ENCODE measurements around the gene PCP4. TPM values are rescaled to one million over a fixed set of nuclear protein-coding genes. Genes with fewer than 3 reads are reported as not detected.
A peak's percentile ranks its signal among the peaks of the same experiment; 100 is the strongest.

The PCP4 gene
- polyA plus RNA-seq, result not detected

- H3K4me1 Mint-ChIP-seq, result no peaks in the 10 kb centered on the region
- peaks cover 0 to 7% (median 0%) of the 10 kb centered on the region in 3 donors for H3K9me3 Mint-ChIP-seq
- no peaks in the 10 kb centered on the region for H3K27me3 Mint-ChIP-seq
- no peaks in the 10 kb centered on the region for H3K36me3 Mint-ChIP-seq
- no peak within 1 kb of the TSS for H3K4me3 Mint-ChIP-seq
- peak within 1 kb of the TSS in 1 of 3 donors; percentile 28 for H3K27ac Mint-ChIP-seq
Measured at GRCh38 chr21:39867198-39867650, at the start of gene PCP4. Gene PCP4, plus strand, starts transcription at chr21:39867438. Its CDS starts 64 bp downstream, at chr21:39867502.

DNA sequence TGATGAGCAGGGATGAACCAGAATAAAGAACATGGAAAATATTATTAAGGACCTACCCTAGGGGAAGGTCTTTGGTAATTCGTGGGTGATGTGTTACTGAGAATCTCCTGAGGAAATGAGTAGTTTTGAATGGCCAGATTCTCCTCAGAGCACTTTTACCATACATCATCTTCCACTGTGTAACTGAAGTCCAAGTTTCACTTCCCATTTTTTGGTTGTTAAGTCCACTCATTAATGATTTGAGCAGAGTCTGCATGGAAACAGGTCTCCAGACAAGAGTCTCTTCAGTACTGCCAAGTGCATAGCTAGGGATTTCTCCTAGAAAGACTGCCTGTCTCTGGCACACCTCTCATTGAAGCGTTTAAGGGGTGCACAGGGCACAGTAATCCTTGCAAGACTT, 48.7 kb upstream of the PCP4 start:
- Mint-ChIP-seq H3K27me3 (no peaks in the 10 kb centered on the region), H3K9me3 (peaks cover 2 to 10% (median 9%) of the 10 kb centered on the region in 3 donors), H3K36me3 (no peaks in the 10 kb centered on the region), H3K4me1 (no peaks in the 10 kb centered on the region), H3K27ac (no peak overlapping the region), H3K4me3 (no peak overlapping the region)

DNA sequence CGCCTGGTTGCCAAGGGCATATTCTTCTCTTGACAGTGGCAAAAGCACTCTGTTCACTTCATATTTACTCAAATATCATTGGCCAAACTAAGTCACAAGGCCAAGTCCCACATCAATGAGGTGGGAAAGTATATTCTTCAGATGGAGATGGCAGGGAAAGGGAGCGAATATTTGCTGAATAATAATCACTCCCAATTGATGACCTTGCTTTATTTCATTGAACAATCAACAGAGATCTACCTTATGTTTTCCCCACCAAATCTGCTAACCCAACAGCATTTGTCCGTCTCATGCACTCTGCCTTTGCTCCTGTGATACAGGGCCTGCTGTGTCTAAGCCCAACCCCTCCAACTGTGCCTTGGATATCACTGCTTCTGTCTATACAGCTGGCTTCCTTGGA, 45.2 kb upstream of the PCP4 start:
- no peaks in the 10 kb centered on the region for H3K36me3 Mint-ChIP-seq
- no peaks in the 10 kb centered on the region for H3K27me3 Mint-ChIP-seq
- no peak overlapping the region for H3K27ac Mint-ChIP-seq

GRCh38 chr21:39825250-39825649, 42.0 kb upstream of the PCP4 start:
- Mint-ChIP-seq H3K27ac (no peak overlapping the region), H3K4me3 (no peak overlapping the region), H3K9me3 (peaks cover 1 to 30% (median 4%) of the 10 kb centered on the region in 3 donors), H3K4me1 (no peaks in the 10 kb centered on the region), H3K27me3 (no peaks in the 10 kb centered on the region), H3K36me3 (no peaks in the 10 kb centered on the region)

More for the DNA sequence above, 45.2 kb upstream of the PCP4 start:
- Mint-ChIP-seq H3K9me3 (peaks cover 0 to 21% (median 8%) of the 10 kb centered on the region in 3 donors), H3K4me1 (no peaks in the 10 kb centered on the region), H3K4me3 (no peak overlapping the region)

DNA sequence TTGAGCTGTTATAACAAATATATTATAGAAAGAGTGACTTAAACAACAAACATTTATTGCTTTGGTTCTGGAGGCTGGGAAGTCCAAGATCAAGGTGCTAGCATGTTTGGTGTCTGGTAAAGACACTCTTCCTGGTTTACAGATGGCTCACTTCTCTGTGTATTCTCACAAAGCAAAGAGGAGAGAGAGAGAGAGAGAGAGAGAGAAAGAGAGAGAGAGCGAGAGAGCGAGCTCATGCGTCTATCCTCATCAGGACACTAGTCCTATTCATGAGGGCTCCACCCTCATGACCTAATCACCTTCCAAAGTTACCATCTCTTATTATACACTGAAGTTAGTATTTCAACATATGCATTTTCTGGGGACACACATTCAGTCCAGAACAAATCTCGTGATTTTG, 32.7 kb upstream of the PCP4 start:
- Mint-ChIP-seq H3K4me3 (no peak overlapping the region), H3K4me1 (no peaks in the 10 kb centered on the region), H3K9me3 (peaks cover 2 to 4% (median 4%) of the 10 kb centered on the region in 3 donors), H3K27me3 (no peaks in the 10 kb centered on the region), H3K27ac (no peak overlapping the region), H3K36me3 (no peaks in the 10 kb centered on the region)

DNA sequence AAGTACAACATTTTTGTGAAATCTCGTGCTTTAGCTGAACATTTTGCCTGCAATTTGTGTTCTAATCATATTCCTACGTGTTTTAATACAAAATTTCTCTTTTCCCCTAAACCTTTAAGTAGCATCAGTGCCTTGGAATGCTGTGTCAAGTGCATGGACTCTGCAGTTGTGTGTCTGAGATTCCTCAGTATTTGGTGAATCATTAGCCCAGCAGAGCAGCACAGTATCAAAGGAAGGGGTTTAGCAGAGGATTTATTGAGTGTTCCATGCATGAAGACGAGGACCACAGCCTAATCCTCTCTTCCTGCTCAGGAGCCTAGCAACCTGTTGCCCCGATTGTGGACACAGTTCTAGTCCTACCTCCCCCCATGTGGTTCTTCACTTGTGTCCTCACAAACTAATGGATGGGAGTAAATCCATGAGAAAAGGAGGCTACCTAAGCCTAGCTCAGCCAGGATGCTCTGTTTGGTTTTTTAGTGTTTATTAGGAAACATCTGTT, 29.3 kb upstream of the PCP4 start:
- Mint-ChIP-seq H3K9me3 (peaks cover 2 to 8% (median 4%) of the 10 kb centered on the region in 3 donors), H3K27me3 (peaks cover 1% of the 10 kb centered on the region), H3K36me3 (no peaks in the 10 kb centered on the region), H3K4me3 (no peak overlapping the region), H3K27ac (no peak overlapping the region), H3K4me1 (no peaks in the 10 kb centered on the region)

DNA sequence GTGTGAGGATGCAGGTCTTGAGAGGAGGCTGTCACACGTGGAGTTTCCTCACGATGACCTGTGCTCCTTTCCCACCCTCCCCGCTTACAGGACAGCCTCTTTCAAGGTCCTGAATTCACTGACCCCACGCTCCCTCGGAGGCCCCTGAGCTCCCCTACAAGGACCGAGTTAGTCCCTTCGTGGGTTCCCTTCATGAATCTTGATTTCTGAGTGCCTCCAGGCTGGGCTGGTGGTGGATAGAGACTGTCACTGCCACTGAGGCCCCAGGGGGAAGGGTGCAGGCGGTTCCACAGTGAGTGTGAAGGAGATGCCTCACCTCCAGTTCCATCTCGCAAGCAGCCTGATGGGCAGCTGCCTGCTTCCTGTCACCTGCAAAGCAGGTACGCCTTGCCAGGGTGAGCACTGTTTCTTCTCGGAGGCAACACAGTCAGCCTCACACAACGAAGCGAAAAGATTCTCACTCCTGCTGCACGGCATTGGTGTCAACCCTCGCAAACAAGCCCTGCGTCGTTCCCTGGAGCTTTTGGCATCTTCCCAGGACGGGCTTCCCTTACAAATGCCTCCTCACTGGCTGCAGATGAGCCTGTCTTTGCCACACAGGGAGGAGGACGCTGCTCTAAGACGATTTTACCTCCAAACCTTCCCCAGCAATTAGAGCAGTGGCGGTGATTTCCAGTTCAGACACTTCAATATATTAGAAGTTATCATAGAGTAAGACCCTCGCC, 26.7 kb upstream of the PCP4 start:
- Mint-ChIP-seq H3K27ac (no peak overlapping the region), H3K9me3 (peaks cover 5 to 11% (median 6%) of the 10 kb centered on the region in 3 donors), H3K27me3 (peaks cover 1% of the 10 kb centered on the region), H3K36me3 (no peaks in the 10 kb centered on the region), H3K4me1 (no peaks in the 10 kb centered on the region), H3K4me3 (no peak overlapping the region)

GRCh38 chr21:39842741-39843459, 24.3 kb upstream of the PCP4 start:
- Mint-ChIP-seq H3K27ac (no peak overlapping the region), H3K4me1 (no peaks in the 10 kb centered on the region), H3K36me3 (no peaks in the 10 kb centered on the region), H3K9me3 (peaks cover 4 to 11% (median 8%) of the 10 kb centered on the region in 3 donors), H3K27me3 (peaks cover 1% of the 10 kb centered on the region), H3K4me3 (no peak overlapping the region)

DNA sequence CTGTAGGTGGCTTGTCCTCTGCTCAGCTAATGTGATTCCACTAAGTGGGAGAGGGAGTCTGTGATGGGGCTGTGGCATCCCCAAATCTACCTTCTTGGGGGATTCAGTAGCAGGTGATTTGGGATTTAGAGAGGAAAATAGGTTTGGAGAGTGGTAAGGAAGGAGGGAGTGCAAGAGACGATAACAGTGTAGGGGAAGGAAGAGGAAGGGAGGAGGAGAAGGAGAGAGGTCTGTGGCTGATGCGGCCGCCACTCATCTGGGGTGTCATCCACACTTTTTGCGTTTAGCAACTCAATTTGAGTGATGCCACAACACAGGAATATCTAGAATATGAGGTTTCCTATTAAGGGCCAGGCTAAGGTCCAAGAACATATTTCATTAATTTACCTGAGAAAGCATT, 23.8 kb upstream of the PCP4 start:
- H3K4me3 Mint-ChIP-seq, result no peak overlapping the region
- peaks cover 4 to 15% (median 8%) of the 10 kb centered on the region in 3 donors for H3K9me3 Mint-ChIP-seq
- no peaks in the 10 kb centered on the region for H3K4me1 Mint-ChIP-seq
- H3K27ac Mint-ChIP-seq, result no peak overlapping the region
- peaks cover 1% of the 10 kb centered on the region for H3K27me3 Mint-ChIP-seq
- no peaks in the 10 kb centered on the region for H3K36me3 Mint-ChIP-seq

- no peaks in the 10 kb centered on the region for H3K4me1 Mint-ChIP-seq
- H3K9me3 Mint-ChIP-seq, result peaks cover 4 to 15% (median 8%) of the 10 kb centered on the region in 3 donors
- peaks cover 1% of the 10 kb centered on the region for H3K27me3 Mint-ChIP-seq
- no peak overlapping the region for H3K27ac Mint-ChIP-seq
- H3K4me3 Mint-ChIP-seq, result no peak overlapping the region
- no peaks in the 10 kb centered on the region for H3K36me3 Mint-ChIP-seq
Measured at GRCh38 chr21:39843916-39844315, 23.3 kb upstream of the PCP4 start.

DNA sequence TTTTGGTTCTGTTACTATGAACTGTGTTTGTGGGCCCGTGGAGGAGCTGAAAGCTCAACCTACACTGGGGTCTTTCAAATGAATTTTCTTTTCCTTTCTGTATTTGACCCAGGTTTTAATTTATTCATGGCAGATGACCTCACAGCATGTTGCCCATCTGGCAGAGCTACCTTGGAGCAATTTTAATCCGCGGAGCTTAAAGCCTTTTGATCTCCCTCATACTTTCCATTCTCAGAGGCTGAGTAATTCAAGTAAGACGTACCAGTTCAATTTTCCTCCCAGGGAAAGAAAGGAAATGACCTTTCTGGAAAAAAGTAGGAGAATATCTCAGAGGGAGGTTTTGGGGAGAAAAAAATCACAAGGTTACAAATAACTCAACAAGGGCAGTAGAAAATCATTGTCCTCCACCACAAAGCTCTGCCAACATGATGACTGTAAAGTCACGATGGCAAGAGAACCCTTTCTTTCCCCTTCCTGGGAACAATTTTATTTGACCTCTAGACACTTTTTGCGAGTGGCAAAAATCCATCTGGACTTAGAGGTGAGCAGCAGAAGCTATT, 21.6 kb upstream of the PCP4 start:
- Mint-ChIP-seq H3K36me3 (no peaks in the 10 kb centered on the region), H3K27me3 (peaks cover under 1% of the 10 kb centered on the region), H3K9me3 (peaks cover 4 to 15% (median 6%) of the 10 kb centered on the region in 3 donors), H3K4me3 (no peak overlapping the region), H3K4me1 (no peaks in the 10 kb centered on the region), H3K27ac (no peak overlapping the region)

- Mint-ChIP-seq H3K4me3 (no peak overlapping the region), H3K9me3 (peaks cover 0 to 15% (median 6%) of the 10 kb centered on the region in 3 donors), H3K4me1 (no peaks in the 10 kb centered on the region)
Measured at GRCh38 chr21:39847877-39848276, 19.4 kb upstream of the PCP4 start.

GRCh38 chr21:39849014-39849655, 18.1 kb upstream of the PCP4 start:
- no peak overlapping the region for H3K27ac Mint-ChIP-seq
- H3K4me1 Mint-ChIP-seq, result no peaks in the 10 kb centered on the region
- peaks cover 3 to 12% (median 7%) of the 10 kb centered on the region in 3 donors for H3K9me3 Mint-ChIP-seq
- H3K27me3 Mint-ChIP-seq, result no peaks in the 10 kb centered on the region
- no peak overlapping the region for H3K4me3 Mint-ChIP-seq
- no peaks in the 10 kb centered on the region for H3K36me3 Mint-ChIP-seq

More at GRCh38 chr21:39847877-39848276, 19.4 kb upstream of the PCP4 start:
- H3K36me3 Mint-ChIP-seq, result no peaks in the 10 kb centered on the region
- H3K27ac Mint-ChIP-seq, result no peak overlapping the region
- no peaks in the 10 kb centered on the region for H3K27me3 Mint-ChIP-seq

DNA sequence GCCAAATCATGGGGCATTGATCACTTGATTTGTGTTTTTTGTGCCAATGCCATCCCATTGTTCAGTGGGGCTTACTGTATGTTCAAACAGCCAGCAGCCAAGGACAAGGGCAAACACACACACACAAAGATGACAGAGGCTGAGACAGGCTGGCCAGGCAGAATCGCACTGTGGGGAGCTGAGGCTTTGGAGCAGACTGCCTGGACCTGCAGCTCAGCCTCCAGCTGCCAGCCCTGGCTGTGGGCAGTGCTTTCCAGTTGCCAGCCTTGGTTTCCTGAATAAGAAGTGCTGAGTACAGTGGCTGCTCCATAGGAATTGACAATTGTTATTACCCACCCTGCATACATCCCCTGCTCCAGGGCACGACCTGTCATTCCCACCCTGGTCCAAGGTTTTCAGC, 16.9 kb upstream of the PCP4 start:
- peaks cover 3 to 15% (median 7%) of the 10 kb centered on the region in 3 donors for H3K9me3 Mint-ChIP-seq
- H3K4me1 Mint-ChIP-seq, result no peaks in the 10 kb centered on the region
- H3K36me3 Mint-ChIP-seq, result no peaks in the 10 kb centered on the region
- no peak overlapping the region for H3K4me3 Mint-ChIP-seq
- H3K27ac Mint-ChIP-seq, result no peak overlapping the region
- H3K27me3 Mint-ChIP-seq, result no peaks in the 10 kb centered on the region
